GM19463 (cell line): ENCODE measurements around the gene DRICH1.
"Not testable (repeated sequence)": the region's sequence is repeated elsewhere in the genome, so short reads cannot be mapped to it uniquely, and the experiment has no call there.

Source experiments
- ATAC-seq: cut with Tn5 transposase; IDR thresholded peaks from one replicate; pipeline ENCODE4 v1.9.1; 2021; ENCODE audit warnings: mild to moderate bottlenecking, moderate library complexity; ENCODE audit not compliant: unreplicated experiment

The DRICH1 gene

DNA sequence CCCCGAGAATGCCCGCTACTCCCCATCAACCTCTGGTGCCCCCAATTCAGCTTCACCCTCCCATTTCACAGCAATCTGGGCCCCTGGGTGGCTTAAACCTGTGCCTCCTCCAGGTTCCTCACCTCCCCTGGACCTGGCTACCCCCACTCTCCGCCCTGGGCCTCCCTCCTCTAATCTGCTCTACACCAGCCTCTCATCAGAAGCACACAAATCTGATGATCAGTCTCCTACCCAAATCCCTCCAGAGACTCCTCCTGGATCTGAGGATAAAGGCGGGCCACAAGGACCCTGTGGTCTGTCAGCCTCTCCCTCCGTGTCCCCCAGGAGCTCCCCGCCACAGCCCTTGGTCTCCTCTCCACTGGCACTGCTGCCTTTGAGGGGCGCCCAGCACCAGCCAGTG, 28.9 kb downstream of the DRICH1 start:
- no peak for ATAC-seq

DNA sequence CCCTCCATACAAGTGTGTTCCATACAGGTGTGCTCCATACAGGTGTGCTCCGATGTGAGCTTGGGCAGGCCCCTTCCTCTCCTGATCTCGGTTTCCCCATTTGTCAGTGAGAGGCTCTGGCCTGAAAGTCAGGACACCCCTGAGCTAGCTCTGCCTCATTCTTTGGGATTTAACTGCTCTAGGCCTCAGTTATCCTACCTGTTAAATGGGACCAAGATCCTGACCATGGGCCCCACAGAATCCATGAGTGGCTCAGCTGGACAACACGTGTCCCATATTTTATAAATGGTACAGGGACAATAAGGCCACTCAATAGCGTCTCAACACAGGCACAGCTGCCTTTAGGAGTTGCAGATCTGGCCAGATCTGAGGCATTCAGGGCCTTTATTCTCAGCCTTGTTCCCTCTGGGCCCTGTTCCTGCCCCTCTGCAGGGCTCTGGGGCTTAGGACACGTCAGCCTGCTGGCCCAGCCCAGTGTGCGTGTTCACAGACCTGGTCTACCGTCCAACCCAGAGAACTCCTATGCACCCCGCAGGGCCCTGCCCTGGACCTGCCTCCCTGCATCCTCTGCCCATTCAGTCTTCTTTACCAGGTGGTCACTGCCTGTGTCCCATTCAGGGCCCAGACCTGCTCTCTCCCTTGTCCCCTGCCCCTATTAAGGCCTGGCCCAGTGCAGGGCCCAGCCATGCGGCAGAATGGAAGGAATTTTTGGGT, 33.2 kb downstream of the DRICH1 start:
- ATAC-seq = no peak

DNA sequence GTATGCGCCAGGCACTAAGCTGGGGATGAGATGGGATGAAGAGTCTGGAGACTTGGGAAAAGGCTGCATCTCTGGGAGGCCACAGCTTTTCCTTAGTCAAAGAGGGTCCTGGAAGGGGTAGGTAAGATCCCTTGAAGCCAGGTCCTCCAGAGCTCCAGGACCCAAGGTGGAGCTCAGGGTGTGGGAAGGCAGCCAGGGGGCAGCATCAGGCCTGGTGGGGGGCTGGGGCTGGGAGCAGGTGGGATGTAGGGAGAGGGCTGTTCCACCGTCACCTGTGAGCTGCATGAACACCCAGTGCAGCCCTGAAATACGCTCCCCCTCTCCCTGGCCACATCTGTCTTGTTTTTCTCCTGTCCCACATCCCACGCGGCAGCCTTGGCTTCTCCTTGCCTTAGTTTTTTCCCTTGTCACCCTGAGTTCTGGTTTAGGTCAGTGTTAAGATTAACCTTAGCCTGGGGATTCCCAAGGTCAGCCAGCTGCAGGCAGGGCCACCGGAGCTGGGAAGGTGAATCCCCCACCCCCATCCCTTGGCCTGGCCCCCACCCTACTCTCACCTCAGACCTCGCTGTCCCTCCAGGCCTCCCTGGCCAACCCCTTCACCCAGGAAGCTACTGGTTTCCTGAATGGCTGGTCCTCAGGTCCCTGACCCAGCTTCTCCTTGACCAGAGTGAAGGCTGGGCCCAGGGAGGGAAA, 34.4 kb downstream of the DRICH1 start:
- not testable (repeated sequence) for ATAC-seq

DNA sequence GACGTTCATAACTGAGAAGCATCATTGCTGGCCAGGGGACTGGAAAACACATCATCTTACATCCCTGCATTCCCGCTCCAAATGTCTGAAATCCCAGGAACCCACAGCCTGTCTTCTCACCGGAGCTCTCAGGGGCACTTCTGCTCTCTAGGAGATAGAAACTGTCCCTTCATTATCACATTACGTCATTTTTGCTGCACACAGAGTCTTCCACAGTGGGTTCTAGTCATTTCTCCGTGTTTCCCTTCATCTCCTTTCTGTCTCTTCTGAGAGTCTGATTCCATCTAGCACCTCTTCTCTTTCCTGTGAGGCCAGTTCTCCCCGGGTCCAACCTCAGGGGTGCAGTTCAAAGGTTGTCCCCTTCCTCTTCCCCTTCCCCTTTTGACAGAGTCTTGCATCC, 36.2 kb downstream of the DRICH1 start:
- ATAC-seq = not testable (repeated sequence)

DNA sequence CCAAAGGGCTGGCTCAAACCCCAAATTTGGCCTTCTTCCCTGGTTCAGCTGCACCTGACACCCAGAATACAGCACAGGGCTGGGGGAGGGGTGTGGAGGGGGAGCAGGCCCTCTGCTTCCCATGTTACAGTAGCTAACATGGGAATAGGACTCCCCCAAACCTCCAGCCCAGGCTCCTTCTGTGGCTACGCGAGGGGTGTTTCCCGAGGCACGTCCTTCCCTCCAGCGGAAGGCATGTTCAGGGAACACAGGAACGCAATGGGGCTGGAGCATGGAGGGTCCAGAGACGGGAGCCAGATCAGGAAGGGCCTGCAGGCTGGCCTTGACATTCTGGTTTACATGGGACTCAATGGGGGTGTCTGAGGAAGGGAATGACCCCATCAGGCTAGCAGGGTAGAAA, 40.3 kb downstream of the DRICH1 start:
- no peak for ATAC-seq

DNA sequence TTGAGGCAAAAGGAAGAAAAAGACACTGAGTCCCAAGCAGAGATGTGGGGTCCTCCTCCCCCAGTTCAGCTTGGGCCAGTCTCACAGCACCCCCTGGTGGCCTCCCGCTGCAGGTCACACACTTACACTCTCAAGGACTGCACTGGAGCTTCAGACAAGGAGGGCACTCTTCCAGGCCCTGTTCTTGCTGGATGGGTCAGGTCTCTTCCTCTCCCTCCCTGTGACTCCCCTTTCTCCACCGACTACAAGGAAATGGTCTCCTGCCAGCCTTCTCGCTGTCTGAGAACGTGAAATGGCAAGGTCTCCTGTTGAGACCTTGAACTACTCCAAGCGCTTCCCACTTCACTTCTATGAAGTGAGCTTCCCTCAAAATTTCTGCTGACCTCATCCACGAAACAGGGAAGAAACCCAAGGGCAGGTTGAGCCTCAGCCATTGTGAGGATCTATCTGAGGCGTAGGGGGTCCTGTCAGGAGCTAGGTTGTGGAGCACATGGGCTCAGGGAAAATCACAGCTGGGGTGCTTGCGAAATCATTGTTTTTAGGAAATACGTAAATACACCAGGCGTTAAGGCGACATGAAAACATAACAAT, 40.8 kb downstream of the DRICH1 start:
- no peak for ATAC-seq

DNA sequence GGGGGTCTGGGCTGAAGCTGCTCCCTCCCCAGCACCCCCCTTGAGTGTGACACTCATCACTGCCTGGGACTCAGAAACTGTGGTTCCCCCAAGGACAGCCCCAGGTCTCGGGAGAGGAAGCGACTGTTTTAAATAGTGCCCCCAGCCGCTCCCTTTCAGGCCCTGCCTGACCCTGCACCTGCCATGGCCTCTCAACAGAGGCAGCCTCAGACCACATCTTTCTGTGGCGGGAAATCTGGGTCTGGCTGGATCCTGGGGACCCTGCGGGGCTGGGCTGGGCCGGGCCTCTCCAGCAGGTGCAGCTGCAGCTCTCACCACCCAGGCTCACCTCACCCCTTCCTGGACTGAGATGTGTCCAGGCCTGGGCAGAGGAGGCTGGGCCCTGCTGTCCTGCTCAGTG, 48.3 kb downstream of the DRICH1 start:
- ATAC-seq = no peak

DNA sequence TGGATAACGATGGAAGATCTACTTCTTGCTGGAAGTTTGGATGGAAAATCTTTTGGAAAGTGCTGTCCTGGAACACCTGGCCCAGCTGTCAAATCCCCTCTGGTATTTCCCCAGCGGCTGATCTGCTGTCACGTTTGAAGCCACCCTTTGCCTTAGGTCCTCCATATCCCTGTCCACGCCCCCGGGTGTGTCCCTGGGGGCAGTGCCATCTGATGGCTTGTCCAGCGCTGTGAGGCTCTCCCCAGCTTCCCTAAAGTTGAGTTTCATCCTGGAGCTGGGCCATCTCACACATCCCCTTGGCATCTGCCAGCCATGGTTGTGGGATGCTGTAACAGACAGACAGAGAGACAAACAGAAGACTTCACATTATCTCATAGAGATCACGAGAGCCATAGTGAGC, 49.0 kb downstream of the DRICH1 start:
- ATAC-seq = no peak

DNA sequence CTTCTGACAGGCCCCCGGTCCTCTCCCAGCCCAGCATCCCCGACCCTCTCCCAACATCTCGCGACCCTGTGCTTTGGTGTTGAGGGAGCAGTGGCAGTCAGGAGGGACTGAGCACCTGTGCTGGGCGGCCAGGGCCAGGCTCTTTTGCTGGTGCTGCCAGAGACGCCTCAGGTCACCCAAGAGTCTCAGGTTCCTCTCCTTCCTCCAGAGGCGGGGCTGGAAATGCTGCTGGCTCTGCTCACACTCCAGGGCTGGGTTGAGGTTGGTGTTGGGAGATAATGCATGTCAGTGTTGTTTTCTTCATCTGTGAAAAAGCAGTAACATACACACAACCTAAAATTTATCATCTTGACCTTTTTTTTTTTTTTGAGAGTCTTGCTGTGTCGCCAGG, 50.9 kb downstream of the DRICH1 start:
- ATAC-seq = no peak

DNA sequence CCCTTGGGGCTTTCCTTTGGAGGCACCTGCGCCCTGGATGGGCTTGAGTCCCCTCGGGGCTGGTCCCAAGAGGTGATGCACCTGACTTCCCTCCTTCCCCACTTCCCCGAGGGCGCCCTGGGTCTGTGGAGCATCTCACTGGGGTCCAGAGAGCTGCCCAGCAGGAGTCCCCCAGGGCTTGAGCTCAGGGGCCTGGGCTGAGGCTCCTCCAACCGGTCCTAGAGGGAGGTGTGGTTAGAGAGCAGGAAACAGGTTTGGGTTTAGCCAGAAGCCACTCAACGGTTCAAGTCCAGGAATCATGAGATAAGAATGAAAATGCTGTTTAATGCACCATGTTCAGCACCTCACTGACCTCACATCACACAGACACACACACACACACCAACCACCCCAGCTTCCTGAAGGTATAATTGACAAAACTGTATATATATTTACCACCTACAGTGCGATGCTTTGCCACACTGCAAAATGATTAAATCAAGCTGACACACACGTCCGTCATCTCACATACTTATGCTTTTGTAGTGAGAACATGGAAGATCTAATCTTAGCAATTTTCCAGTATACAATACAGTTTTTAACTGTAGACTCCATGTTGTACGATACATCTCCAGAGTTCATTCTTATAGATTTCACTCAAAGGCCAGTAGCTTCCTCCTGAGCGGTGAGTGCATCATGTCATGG, 51.4 kb downstream of the DRICH1 start:
- ATAC-seq = no peak

DNA sequence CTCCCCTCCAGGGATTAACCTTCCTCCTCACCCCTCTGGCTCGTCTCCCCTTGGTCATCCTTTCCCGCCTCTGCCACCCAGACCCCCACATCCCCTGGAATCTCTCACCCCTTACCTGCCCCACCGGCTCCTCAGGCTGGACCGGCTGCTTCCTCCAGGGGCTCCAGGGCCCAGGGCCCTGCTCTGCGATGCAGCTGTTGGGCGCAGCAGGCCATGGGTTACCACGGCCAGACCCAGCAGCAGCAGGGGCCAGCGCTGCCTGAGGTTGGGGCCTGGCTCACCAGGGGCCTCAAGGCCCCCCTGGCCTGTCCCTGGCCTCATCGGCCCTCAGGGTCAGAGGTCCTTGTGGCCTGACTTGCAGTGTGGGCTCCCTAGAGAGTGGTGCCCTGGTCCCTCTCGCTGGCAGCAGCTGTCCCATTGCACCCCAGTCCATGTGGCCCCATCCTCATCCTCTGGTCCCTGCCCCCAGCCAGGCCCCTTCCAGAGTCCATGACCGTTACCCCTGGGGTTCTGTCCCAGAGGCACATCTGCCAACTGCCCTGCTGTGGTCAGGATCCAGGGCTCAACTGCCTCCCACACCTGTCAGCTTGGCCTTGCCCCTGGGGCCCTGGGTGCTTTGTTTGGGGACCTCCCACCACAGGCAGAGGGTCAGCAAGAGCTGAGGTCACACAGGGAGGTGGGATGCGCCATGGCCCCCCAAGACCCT, 52.1 kb downstream of the DRICH1 start, which contains the start of gene IGLL1:
TSS of gene IGLL1 (minus strand) at position 421 of the 706 bp plus-strand sequence. CDS start at position 321, 100 bp downstream.
- ATAC-seq = no peak

DNA sequence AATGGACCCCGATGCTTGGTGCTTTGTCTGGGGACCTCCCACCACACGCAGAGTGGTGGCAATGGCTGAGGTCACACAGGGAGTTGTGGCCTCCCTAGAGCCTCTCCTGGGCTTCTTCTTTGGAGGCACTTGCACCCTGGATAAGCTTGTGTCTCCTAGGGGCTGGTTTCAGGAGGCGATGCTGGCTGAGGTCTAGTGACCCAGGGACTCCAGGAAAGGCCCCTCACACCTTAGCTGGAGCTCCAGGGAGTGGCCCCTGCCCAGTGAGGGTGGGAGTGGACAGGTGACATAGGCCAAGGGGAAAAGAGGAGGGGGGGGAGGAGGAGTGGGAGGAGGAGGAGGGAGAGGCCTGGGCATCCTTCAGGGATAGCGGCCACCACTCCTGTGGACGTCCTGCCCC, 52.8 kb downstream of the DRICH1 start:
- ATAC-seq = no peak

DNA sequence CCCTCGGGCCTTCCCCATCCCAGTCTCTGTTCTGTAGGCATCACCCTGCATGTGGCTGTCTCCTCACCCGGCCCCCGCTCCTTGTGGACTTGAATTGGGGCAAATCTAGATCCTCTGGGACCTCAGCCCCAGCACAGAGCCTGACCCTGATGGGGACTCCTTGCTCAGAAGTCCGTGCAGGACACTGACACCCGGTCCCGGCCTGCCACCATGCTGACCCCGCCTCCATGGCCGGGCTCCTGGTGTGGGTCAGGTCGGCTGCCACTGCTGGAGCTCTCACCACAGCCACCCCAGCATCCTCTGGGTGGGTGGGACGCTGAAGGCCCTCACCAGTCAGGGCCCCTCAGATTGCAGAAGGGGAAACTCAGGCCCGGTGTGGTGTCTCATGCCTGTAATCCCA, 53.8 kb downstream of the DRICH1 start:
- ATAC-seq = no peak

DNA sequence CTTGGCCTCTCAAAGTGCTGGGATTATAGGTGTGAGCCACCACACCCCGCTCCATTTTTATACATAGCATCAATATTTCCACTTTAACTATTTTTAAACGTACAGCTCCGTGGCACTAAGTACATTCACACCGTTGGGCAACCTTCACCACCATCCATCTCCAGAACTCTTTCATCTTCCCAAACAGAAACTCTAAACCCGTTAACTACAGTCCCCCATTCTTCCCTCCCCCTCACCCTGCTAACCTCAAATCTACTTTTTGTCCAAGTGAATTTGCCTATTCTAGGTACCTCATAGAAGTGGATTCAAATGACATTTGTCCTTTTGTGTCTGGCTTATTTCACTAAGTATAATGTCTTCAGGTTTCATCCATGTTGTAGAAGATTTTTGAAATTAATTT, 55.4 kb downstream of the DRICH1 start:
- ATAC-seq = no peak

DNA sequence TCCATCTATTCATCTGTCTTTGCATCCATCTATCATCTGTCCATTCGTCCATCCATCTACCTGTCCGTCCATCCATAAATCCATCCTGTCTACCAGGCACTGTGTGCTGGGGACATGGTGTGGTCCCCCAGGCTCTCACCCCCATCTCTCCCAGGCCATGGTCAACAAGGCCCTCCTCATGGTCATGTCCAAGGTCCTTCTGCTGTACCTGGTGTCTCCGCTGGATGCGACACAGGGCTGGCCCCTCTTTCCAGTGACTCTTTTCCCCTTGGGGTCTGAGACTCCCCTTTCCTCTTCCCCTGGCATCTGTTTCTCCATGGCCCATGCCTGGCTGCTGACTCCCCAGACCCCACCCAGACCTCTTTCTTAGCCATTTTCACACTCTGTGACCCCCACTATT, 56.5 kb downstream of the DRICH1 start:
- ATAC-seq = no peak

DNA sequence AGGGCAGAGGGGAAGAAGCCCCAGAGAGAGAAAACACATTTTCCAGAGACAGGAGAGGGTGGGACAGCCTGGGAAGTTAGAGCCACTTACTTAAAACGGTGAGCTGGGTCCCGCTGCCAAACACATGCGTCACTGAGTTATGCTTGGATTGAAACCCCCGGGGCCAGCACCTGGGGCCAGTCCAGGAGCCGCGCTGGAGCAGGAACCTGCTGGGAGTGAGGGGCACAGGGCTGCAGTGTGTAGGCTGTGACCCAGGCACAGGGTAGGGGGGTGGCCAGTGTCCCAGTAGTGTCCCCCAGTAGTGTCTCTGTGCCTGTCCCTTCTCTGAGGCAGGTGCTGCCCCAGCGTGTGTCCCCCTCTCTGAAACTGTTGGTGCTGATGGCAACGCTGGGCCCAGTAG, 57.2 kb downstream of the DRICH1 start:
- no peak for ATAC-seq

DNA sequence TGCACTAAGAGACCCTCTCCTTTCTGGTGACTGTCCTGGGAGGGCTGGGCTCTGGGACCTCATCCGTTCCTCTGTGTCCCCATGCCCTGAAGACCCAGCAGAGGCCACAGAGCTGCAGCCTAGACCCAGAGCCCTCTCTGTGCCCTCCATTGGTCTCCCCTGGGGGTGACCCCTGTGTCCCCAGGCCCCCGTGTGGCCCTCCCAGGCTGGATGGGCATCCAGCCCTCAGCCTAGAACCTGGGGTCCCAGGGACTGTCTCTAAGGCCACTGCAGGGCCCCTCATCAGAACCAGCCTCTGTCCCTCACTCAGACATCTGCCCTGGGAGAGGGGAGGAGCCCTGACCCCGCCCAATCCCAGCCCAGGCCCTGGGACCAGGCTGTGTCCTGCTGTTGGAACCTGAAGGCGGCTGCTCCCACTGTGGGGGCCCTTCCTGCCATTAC, 57.7 kb downstream of the DRICH1 start:
- no peak for ATAC-seq

DNA sequence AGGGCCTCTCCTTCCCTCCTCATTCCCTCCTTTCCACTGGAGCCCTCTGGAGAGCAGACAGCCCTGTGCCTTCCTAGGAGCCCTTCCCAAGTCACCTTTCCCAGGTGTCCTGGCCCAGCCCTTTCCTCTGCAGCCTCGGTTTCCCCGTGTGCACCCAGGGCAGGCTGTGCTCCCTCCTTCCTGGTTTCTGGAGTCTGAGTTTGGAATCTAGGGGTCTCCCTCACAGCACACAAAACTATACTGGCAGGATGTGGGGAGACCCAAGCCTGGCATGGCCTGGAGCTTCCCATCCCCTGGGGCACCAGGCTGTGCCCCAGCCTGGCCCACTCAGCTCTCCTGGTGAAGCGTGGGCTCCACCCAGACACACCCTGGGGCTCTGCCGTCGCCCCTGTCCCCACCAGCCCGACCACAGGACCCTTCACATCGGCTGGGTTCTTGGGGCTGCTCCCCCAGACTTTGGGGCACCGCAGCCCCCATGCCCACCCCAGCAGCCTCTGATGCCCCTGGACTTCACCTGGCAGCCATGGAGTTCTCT, 58.4 kb downstream of the DRICH1 start:
- ATAC-seq = not testable (repeated sequence)

DNA sequence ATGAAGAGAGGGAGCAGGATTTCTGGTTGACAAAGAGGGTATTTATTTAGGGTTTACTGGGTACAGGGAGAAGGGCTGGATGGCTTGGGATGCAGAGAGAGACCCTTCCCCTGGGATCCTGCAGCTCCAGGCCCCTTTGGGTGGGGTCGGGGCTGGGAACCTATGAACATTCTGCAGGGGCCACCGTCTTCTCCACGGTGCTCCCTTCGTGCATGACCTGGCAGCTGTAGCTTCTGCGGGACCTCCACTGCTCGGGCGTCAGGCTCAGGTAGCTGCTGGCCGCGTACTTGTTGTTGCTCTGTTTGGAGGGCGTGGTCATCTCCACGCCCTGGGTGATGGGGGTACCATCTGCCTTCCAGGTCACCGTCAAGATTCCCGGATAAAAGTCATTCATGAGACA, 59.0 kb downstream of the DRICH1 start:
- ATAC-seq = not testable (repeated sequence)

DNA sequence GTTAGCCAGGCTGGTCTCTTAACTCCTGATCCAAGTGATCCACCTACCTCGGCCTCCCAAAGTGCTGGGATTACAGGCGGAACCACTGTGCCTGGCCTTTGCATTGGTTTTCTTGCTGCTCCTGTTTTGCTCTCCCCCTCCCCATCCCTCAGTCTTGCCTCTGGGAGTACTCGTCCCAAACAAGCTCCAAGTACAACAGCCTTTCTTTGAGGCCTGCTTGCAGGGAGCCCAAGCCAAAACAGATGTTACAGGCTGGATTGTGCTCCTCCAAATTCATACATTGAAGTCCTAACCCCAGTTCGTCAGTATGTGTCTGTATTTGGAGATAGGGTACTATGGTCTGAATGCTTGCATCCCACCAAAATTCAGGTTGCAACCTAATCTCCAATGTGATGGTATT, 60.6 kb downstream of the DRICH1 start:
- no peak for ATAC-seq

DNA sequence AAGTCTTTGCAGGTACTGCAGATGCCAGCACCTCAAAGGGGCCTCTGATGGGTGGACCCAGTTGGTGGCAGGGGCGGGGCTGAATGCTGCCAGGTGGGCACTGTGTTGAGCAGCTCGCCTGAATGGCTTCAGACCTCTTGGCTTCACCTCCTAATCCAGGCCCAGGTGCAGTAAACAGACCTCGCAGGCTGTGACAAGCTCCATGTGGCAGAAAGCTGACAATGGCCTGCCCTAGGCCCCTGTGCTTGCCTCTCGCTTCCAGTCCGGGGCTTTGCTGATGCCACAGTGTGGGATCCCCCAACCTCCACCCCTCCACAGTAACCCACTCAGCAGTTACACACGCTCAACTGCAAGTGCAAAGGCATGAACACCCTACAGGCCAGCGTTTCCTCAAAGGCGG, 61.4 kb downstream of the DRICH1 start:
- ATAC-seq = no peak
